ENCODE results near the gene TAOK3. TPM values are rescaled to one million over a fixed set of nuclear protein-coding genes. Genes with fewer than 3 reads are reported as not detected.

TAOK3 gene
- total RNA-seq, 1 donor from 2014 or later, result 52.9 TPM

Other genes with a start within 250 kb of the TAOK3 start
- 266 TPM for gene PEBP1, start 236.8 kb downstream of the TAOK3 start, total RNA-seq
- 67.2 TPM for gene SUDS3, start 3.6 kb upstream of the TAOK3 start, total RNA-seq

All from occipital lobe (tissue), 1 donor.